GM23248 (cell line): ENCODE results near the gene COL9A2.

Experiments
- EZH2 ChIP-seq: fragments of 200-600 bp; sonication (generic); IDR thresholded peaks from 2 replicates; pipeline ENCODE4 v1.6.1; 2018; ENCODE audit warnings: antibody characterized with exemption, mild to moderate bottlenecking; ENCODE audit not compliant: insufficient read depth, poor library complexity, severe bottlenecking
- EZH2phosphoT487 ChIP-seq: fragments of 200-600 bp; sonication (generic); IDR thresholded peaks from 2 replicates; pipeline ENCODE4 v1.6.1; 2018; ENCODE audit warnings: antibody characterized with exemption, moderate library complexity, mild to moderate bottlenecking, low read depth; ENCODE audit not compliant: insufficient read depth

DNA sequence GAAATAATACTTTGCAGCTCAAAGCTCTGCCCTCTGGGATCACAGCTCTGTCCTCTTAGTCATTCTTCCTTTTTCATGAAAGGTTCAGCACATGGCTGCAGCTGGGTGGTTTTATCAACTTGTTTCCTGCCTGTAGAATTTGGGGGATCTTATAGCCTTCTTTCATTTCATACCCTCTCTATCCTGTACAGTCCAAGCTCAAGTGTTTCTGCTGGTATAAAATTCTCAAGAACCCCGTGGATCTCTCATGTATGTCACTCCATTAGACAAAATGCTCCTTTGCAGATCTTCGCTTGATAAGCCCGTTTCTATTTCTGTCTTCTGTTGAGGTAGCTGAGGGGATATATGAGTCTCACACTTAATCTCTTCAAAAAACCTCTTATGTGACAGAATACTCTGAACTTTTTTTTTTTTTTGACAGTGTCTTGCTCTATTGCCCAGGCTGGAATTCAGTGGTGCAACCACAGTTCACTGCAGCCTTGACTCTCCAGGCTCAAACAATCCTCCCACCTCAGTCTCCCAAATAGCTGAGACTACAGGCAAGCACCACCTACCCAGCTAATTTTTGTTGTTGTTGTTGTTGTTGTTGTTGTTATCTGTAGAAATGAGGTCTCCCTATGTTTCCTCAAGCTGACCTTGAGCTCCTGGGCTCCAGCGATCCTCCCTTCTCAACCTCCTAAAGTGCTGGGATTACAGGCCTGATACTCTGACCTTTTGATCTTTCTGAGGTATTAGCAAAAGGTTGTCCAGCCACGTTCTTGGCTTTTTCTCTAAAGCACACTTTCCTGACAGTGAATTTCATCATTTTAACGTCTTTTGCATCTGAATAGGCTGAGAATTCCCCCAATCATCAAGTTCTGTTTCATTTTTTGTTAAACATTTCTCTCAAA, 24.6 kb upstream of the COL9A2 start:
- TF ChIP-seq EZH2phosphoT487 (no peak), EZH2 (no peak)
